DOHH2 (cell line): ENCODE results near the gene LDLR.

Experiments used
- H3F3A ChIP-seq: fragments of 200-600 bp; sonication (generic), shearing (Covaris generic); 2 replicates; pipeline ENCODE4 v1.6.0; 2016; ENCODE audit warnings: antibody characterized with exemption, mild to moderate bottlenecking; ENCODE audit not compliant: control insufficient read depth, insufficient read depth
- H3K27ac ChIP-seq: fragments of 200-600 bp; sonication (generic); 2 replicates; pipeline ENCODE4 v1.5.1; 2014; ENCODE audit warnings: low read depth, mild to moderate bottlenecking, low read length, moderate library complexity
- H3K27me3 ChIP-seq: fragments of 200-600 bp; sonication (generic); 2 replicates; pipeline ENCODE4 v1.6.1; 2014; ENCODE audit warnings: mild to moderate bottlenecking, low read length, mixed read lengths; ENCODE audit not compliant: control insufficient read depth
- H3K36me3 ChIP-seq: fragments of 200-600 bp; sonication (generic); 2 replicates; pipeline ENCODE4 v1.6.1; 2014; ENCODE audit warnings: mild to moderate bottlenecking, low read length, moderate library complexity, mixed read lengths; ENCODE audit not compliant: control insufficient read depth
- H3K4me1 ChIP-seq: fragments of 200-600 bp; sonication (generic); 2 replicates; pipeline ENCODE4 v1.6.1; 2014; ENCODE audit warnings: mild to moderate bottlenecking, low read length, mixed read lengths; ENCODE audit not compliant: control insufficient read depth
- H3K4me2 ChIP-seq: fragments of 200-600 bp; sonication (generic); 2 replicates; pipeline ENCODE4 v1.6.0; 2014; ENCODE audit warnings: mild to moderate bottlenecking, low read length, moderate library complexity
- H3K4me3 ChIP-seq: fragments of 200-600 bp; sonication (generic); 2 replicates; pipeline ENCODE4 v1.5.1; 2014; ENCODE audit warnings: mild to moderate bottlenecking, low read length, mixed read lengths
- H3K79me2 ChIP-seq: fragments of 200-600 bp; sonication (generic); 2 replicates; pipeline ENCODE4 v1.6.1; 2014; ENCODE audit warnings: mild to moderate bottlenecking, low read length, mixed read lengths; ENCODE audit not compliant: control insufficient read depth
- H3K9me2 ChIP-seq: fragments of 200-600 bp; sonication (generic); replicated peaks from 2 replicates; pipeline ENCODE4 v1.6.1; 2014; ENCODE audit warnings: mild to moderate bottlenecking, low read length, mixed read lengths; ENCODE audit not compliant: control insufficient read depth
- H3K9me3 ChIP-seq: fragments of 200-600 bp; sonication (generic); 2 replicates; pipeline ENCODE4 v1.6.1; 2014; ENCODE audit warnings: antibody characterized with exemption, low read length, mixed read lengths; ENCODE audit not compliant: control insufficient read depth, insufficient read depth
- H4K20me1 ChIP-seq: fragments of 200-600 bp; sonication (generic); 2 replicates; pipeline ENCODE4 v1.6.0; 2014; ENCODE audit warnings: low read depth, mild to moderate bottlenecking, antibody characterized with exemption, low read length, moderate library complexity; ENCODE audit not compliant: control insufficient read depth, insufficient read depth
- EZH2phosphoT487 ChIP-seq: fragments of 200-600 bp; sonication (generic); IDR thresholded peaks from 2 replicates; pipeline ENCODE4 v1.6.1; 2017; ENCODE audit warnings: borderline replicate concordance, mild to moderate bottlenecking, antibody characterized with exemption, low read length, moderate library complexity, mixed read lengths
- TF ChIP-seq, protein P1 (sequence below): fragments of 200-600 bp; sonication (generic); IDR thresholded peaks from one replicate; pipeline ENCODE4 v1.5.1; 2014; ENCODE audit warnings: antibody characterized with exemption, mild to moderate bottlenecking, low read depth, low read length; ENCODE audit not compliant: poor library complexity, severe bottlenecking

LDLR gene

DNA sequence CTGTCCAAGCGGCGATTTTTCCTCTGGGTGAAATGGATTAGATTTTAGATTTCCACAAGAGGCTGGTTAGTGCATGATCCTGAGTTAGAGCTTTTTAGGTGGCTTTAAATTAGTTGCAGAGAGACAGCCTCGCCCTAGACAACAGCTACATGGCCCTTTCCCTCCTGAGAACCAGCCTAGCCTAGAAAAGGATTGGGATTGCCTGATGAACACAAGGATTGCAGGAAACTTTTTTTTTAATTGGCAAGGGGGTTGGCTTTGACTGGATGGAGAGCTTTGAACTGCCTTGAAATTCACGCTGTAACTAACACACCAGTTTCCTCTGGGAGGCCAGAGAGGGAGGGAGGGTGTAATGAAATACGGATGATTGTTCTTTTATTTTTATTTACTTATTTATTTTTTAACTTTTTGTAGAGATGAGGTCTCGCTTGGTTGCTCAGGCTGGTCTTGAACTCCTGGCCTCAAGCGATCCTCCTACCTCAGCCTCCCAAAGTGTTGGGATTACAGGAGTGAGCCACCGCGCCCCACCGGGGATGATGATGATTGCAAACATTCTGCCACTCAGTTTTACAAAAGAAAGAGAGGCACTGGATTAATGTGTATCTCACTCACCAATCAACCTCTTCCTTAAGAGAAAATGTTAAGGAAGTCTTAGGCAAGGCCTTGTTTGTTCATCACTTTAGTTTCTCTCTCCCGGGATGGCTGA, 1.9 kb downstream of the LDLR start:
- Histone ChIP-seq H3K27ac (peak overlapping the region; percentile 62), H3K9me2 (no peaks in the 10 kb centered on the region), H3K4me1 (peaks cover 63% of the 10 kb centered on the region), H4K20me1 (peaks cover 38% of the 10 kb centered on the region), H3K36me3 (peaks cover 62% of the 10 kb centered on the region), H3K9me3 (no peaks in the 10 kb centered on the region), H3K79me2 (peaks cover 71% of the 10 kb centered on the region), H3K4me3 (peak overlapping the region; percentile 96), H3K27me3 (peaks cover 36% of the 10 kb centered on the region), H3K4me2 (peak overlapping the region; percentile 96), H3F3A (peaks cover 12% of the 10 kb centered on the region; the same call in 1 of the 2 replicates)
- no peak for TF ChIP-seq EZH2phosphoT487
- TF ChIP-seq, protein P1, sequence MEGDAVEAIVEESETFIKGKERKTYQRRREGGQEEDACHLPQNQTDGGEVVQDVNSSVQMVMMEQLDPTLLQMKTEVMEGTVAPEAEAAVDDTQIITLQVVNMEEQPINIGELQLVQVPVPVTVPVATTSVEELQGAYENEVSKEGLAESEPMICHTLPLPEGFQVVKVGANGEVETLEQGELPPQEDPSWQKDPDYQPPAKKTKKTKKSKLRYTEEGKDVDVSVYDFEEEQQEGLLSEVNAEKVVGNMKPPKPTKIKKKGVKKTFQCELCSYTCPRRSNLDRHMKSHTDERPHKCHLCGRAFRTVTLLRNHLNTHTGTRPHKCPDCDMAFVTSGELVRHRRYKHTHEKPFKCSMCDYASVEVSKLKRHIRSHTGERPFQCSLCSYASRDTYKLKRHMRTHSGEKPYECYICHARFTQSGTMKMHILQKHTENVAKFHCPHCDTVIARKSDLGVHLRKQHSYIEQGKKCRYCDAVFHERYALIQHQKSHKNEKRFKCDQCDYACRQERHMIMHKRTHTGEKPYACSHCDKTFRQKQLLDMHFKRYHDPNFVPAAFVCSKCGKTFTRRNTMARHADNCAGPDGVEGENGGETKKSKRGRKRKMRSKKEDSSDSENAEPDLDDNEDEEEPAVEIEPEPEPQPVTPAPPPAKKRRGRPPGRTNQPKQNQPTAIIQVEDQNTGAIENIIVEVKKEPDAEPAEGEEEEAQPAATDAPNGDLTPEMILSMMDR: no peak

DNA sequence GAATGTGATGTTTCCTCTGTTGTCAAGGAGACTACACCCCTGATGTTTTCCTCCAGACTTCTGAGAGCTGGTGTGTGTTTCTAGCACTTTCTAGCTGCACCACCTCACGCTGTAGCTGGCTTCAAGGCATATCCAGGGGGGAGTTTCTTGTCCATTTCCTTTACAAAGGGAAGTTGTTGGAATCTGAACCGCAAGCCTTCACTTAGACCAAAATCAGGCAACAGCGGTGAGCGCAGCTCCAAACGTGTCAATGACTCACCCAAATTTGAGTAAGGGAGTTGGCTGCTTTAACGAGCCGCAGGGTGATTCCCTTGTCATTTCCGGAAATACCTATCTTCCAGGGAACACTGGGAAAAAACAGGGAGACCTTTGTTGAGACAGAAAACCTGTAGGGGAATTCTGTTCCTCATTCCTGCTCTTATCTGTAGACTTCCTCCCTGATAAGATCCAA, 2.5 kb downstream of the LDLR start:
- Histone ChIP-seq H3K27ac (no peak overlapping the region), H3K79me2 (peaks cover 77% of the 10 kb centered on the region), H3K36me3 (peaks cover 67% of the 10 kb centered on the region), H3K4me3 (peak overlapping the region; percentile 96), H3K27me3 (peaks cover 38% of the 10 kb centered on the region), H3K9me2 (no peaks in the 10 kb centered on the region), H3K4me2 (peak overlapping the region; percentile 96), H3K9me3 (no peaks in the 10 kb centered on the region), H3K4me1 (peaks cover 63% of the 10 kb centered on the region), H4K20me1 (peaks cover 43% of the 10 kb centered on the region), H3F3A (peaks cover 12% of the 10 kb centered on the region; the same call in 1 of the 2 replicates)
- TF ChIP-seq, protein P1: no peak
- no peak for TF ChIP-seq EZH2phosphoT487

DNA sequence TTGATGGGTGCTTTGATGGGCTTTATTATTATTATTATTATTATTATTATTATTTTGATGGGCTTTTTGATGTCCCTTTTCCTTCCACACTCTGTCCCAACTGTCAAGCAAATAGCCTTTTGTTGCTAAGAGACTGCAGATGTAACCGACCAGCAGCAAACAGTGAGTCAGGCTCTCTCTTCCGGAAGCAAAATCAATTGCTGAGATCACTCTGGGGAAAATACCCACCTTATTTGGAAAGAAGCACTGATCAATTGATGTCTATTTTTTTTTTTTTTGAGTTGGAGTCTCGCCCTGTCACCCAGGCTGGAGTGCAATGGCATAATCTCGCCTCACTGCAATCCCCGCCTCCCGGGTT, 2.9 kb downstream of the LDLR start:
- H3K4me3 ChIP-seq: peak overlapping the region; percentile 96

More for the DNA sequence above, 2.9 kb downstream of the LDLR start:
- peaks cover 12% of the 10 kb centered on the region; the same call in 1 of the 2 replicates for H3F3A ChIP-seq
- H3K4me1 ChIP-seq: peaks cover 63% of the 10 kb centered on the region
- peaks cover 82% of the 10 kb centered on the region for H3K79me2 ChIP-seq
- H3K4me2 ChIP-seq: peak overlapping the region; percentile 96
- peaks cover 38% of the 10 kb centered on the region for H3K27me3 ChIP-seq
- H3K9me2 ChIP-seq: no peaks in the 10 kb centered on the region
- peaks cover 68% of the 10 kb centered on the region for H3K36me3 ChIP-seq
- TF ChIP-seq, protein P1: no peak
- H4K20me1 ChIP-seq: peaks cover 43% of the 10 kb centered on the region
- no peaks in the 10 kb centered on the region for H3K9me3 ChIP-seq
- no peak overlapping the region for H3K27ac ChIP-seq
